OCI-LY1 (cell line): ENCODE data around the gene CASD1.

Experiments used
- EZH2 ChIP-seq: fragments of 200-600 bp; sonication (generic), shearing (Covaris generic); IDR thresholded peaks from 2 replicates; pipeline ENCODE4 v1.8.0; 2017; ENCODE audit warnings: borderline replicate concordance, mixed run types, mild to moderate bottlenecking, antibody characterized with exemption, low read length, moderate library complexity, mixed read lengths
- TF ChIP-seq, protein P1 (sequence below): fragments of 200-600 bp; sonication (generic), shearing (Covaris generic); IDR thresholded peaks from 2 replicates; pipeline ENCODE4 v1.5.1; 2017; ENCODE audit warnings: mild to moderate bottlenecking, antibody characterized with exemption, low read length, moderate library complexity, mixed read lengths

DNA sequence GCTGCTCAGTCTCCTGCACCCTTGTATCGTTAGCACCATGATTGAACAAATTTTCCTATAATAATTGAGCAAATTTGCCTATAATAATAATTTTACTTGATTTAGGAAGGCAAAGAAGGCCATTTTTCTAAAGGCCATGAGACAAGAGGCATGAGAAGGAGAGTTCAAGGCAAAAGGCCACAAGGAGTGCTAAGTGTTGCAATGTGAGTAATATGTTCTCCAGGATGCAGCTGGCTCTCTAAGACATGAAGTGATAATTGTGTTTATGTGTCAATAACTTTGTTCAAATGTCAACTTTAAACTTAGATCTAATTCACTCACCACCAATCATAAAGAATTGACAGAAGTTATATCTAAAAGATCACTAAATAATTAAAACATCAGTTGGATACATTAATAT is 92.6 kb downstream of the CASD1 start:
- TF ChIP-seq EZH2, result no peak
- TF ChIP-seq, protein P1, sequence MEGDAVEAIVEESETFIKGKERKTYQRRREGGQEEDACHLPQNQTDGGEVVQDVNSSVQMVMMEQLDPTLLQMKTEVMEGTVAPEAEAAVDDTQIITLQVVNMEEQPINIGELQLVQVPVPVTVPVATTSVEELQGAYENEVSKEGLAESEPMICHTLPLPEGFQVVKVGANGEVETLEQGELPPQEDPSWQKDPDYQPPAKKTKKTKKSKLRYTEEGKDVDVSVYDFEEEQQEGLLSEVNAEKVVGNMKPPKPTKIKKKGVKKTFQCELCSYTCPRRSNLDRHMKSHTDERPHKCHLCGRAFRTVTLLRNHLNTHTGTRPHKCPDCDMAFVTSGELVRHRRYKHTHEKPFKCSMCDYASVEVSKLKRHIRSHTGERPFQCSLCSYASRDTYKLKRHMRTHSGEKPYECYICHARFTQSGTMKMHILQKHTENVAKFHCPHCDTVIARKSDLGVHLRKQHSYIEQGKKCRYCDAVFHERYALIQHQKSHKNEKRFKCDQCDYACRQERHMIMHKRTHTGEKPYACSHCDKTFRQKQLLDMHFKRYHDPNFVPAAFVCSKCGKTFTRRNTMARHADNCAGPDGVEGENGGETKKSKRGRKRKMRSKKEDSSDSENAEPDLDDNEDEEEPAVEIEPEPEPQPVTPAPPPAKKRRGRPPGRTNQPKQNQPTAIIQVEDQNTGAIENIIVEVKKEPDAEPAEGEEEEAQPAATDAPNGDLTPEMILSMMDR, result no peak
